A549 (cell line): ENCODE results near the gene LTA.

ENCODE experiments used
- BHLHE40 ChIP-seq: IDR thresholded peaks from 2 replicates; pipeline ENCODE4 v1.6.1; 2012; ENCODE audit warnings: low read depth, low read length, inconsistent platforms
- CTCF ChIP-seq: fragments of >200 bp; sonication (Bioruptor Twin); formaldehyde crosslinking; IDR thresholded peaks from 3 replicates; pipeline ENCODE4 v1.5.1; 2016
- E2F6 ChIP-seq: IDR thresholded peaks from 2 replicates; pipeline ENCODE4 v1.6.1; 2012; ENCODE audit warnings: low read depth, borderline replicate concordance
- JUN ChIP-seq, 2 experiments: fragments of >200 bp; sonication (Bioruptor Twin); formaldehyde crosslinking; IDR thresholded peaks; 2 replicates in 1 of 2; 3 replicates in 1 of 2; pipeline ENCODE4 v1.6.1; 2016 to 2017
- MAFK ChIP-seq: fragments of 450-650 bp; IDR thresholded peaks from 2 replicates; pipeline ENCODE4 v1.6.1; 2014; ENCODE audit not compliant: partially characterized antibody
- NR3C1 ChIP-seq: fragments of >200 bp; sonication (Bioruptor Twin); formaldehyde crosslinking; IDR thresholded peaks from 3 replicates; pipeline ENCODE4 v1.6.1; 2017
- PHF8 ChIP-seq: fragments of 200-600 bp; sonication (generic); IDR thresholded peaks from 2 replicates; pipeline ENCODE4 v1.6.1; 2016; ENCODE audit warnings: low read depth, mild to moderate bottlenecking, antibody characterized with exemption, moderate library complexity, borderline replicate concordance
- POLR2A ChIP-seq: IDR thresholded peaks from 2 replicates; pipeline ENCODE4 v1.6.1; 2012; ENCODE audit warnings: mild to moderate bottlenecking, low read length
- POLR2AphosphoS2 ChIP-seq: conservative IDR thresholded peaks from 2 replicates; pipeline ENCODE4 v1.6.1; 2012; ENCODE audit warnings: low read length, improper control_type of control experiment, inconsistent platforms
- REST ChIP-seq: fragments of 200-600 bp; sonication (generic); IDR thresholded peaks from 2 replicates; pipeline ENCODE4 v1.6.1; 2016; ENCODE audit warnings: antibody characterized with exemption, mild to moderate bottlenecking, moderate library complexity
- USF2 ChIP-seq: fragments of 450-650 bp; IDR thresholded peaks from 2 replicates; pipeline ENCODE4 v1.6.1; 2014; ENCODE audit warnings: antibody characterized with exemption

GRCh38 chr6:31585491-31585890, 13.4 kb downstream of the LTA start:
- peak; percentile 23; the same call in 2 of the 3 replicates for TF ChIP-seq CTCF
- no peak for TF ChIP-seq BHLHE40
- TF ChIP-seq MAFK = no peak
- TF ChIP-seq POLR2AphosphoS2 = no peak
- TF ChIP-seq USF2 = no peak
- TF ChIP-seq JUN (IDR thresholded peaks at IDR 0.05) = no peak
- no peak for TF ChIP-seq REST
- TF ChIP-seq POLR2A = no peak
- no peak for TF ChIP-seq PHF8
- no peak for TF ChIP-seq E2F6
- TF ChIP-seq NR3C1 = no peak
